Measurements from ENCODE around the gene SGMS2. TPM values are rescaled to one million over a fixed set of nuclear protein-coding genes. Genes with fewer than 3 reads are reported as not detected.

SGMS2 gene
- total RNA-seq, 1 donor from 2014 or later = 0.26 TPM

GRCh38 chr4:107950746-107951540 is 126.2 kb downstream of the SGMS2 start:
- H3K36me3 Mint-ChIP-seq (ENCODE audit: low read depth, unreplicated experiment) = peaks cover 1% of the 10 kb centered on the region
- H3K4me1 Mint-ChIP-seq (ENCODE audit: unreplicated experiment) = no peaks in the 10 kb centered on the region
- TF ChIP-seq, protein P1, sequence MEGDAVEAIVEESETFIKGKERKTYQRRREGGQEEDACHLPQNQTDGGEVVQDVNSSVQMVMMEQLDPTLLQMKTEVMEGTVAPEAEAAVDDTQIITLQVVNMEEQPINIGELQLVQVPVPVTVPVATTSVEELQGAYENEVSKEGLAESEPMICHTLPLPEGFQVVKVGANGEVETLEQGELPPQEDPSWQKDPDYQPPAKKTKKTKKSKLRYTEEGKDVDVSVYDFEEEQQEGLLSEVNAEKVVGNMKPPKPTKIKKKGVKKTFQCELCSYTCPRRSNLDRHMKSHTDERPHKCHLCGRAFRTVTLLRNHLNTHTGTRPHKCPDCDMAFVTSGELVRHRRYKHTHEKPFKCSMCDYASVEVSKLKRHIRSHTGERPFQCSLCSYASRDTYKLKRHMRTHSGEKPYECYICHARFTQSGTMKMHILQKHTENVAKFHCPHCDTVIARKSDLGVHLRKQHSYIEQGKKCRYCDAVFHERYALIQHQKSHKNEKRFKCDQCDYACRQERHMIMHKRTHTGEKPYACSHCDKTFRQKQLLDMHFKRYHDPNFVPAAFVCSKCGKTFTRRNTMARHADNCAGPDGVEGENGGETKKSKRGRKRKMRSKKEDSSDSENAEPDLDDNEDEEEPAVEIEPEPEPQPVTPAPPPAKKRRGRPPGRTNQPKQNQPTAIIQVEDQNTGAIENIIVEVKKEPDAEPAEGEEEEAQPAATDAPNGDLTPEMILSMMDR (IDR thresholded peaks at IDR 0.05; ENCODE audit: unreplicated experiment) = no peak
- H3K9me3 Mint-ChIP-seq (ENCODE audit: unreplicated experiment) = peaks cover under 1% of the 10 kb centered on the region
- no peak overlapping the region for H3K4me3 Mint-ChIP-seq (ENCODE audit: unreplicated experiment)
- no peak overlapping the region for H3K27ac Mint-ChIP-seq (ENCODE audit: unreplicated experiment)
- no peak for DNase-seq (ENCODE audit: low spot score)
- H3K27me3 Mint-ChIP-seq (ENCODE audit: unreplicated experiment) = peaks cover 2% of the 10 kb centered on the region

GRCh38 chr4:107951551-107951950 is 126.8 kb downstream of the SGMS2 start:
- H3K36me3 Mint-ChIP-seq (ENCODE audit: low read depth, unreplicated experiment) = peaks cover 7% of the 10 kb centered on the region
- TF ChIP-seq, protein P1 (IDR thresholded peaks at IDR 0.05; ENCODE audit: unreplicated experiment) = no peak
- H3K27ac Mint-ChIP-seq (ENCODE audit: unreplicated experiment) = no peak overlapping the region
- peaks cover 7% of the 10 kb centered on the region for H3K9me3 Mint-ChIP-seq (ENCODE audit: unreplicated experiment)
- no peak overlapping the region for H3K4me3 Mint-ChIP-seq (ENCODE audit: unreplicated experiment)
- H3K27me3 Mint-ChIP-seq (ENCODE audit: unreplicated experiment) = peaks cover 2% of the 10 kb centered on the region
- H3K4me1 Mint-ChIP-seq (ENCODE audit: unreplicated experiment) = no peaks in the 10 kb centered on the region
- DNase-seq (ENCODE audit: low spot score) = no peak

DNA sequence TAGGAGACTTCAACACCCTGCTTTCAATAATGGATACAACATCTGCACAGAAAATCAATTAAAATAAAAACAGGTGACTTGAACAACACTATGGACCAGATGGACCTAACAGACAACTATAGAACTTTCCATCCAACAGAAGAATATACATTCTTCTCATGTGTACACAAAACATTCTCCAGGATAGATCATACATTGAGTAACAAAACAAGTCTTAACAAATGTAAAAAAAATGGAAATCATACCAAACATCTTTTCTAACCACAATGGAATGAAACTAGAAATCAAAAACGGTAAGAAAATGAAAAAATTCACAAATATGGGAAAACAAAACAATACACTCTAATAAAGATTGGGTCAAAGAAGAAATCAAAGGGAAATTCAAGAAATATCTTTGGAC is 131.3 kb downstream of the SGMS2 start:
- peaks cover 2% of the 10 kb centered on the region for H3K27me3 Mint-ChIP-seq (ENCODE audit: unreplicated experiment)
- TF ChIP-seq, protein P1 (IDR thresholded peaks at IDR 0.05; ENCODE audit: unreplicated experiment) = no peak

More for the DNA sequence above, 131.3 kb downstream of the SGMS2 start:
- H3K9me3 Mint-ChIP-seq (ENCODE audit: unreplicated experiment) = peaks cover 8% of the 10 kb centered on the region
- DNase-seq (ENCODE audit: low spot score) = no peak
- H3K4me1 Mint-ChIP-seq (ENCODE audit: unreplicated experiment) = no peaks in the 10 kb centered on the region
- no peak overlapping the region for H3K27ac Mint-ChIP-seq (ENCODE audit: unreplicated experiment)
- peaks cover 9% of the 10 kb centered on the region for H3K36me3 Mint-ChIP-seq (ENCODE audit: low read depth, unreplicated experiment)
- H3K4me3 Mint-ChIP-seq (ENCODE audit: unreplicated experiment) = no peak overlapping the region

Other genes starting within 250 kb of the SGMS2 start
- 450 TPM for gene PAPSS1, start 104.7 kb upstream of the SGMS2 start, total RNA-seq (ENCODE audit: unreplicated experiment)
- 3.1 TPM for gene CYP2U1, start 106.6 kb downstream of the SGMS2 start, total RNA-seq (ENCODE audit: unreplicated experiment)
- 26.6 TPM for gene HADH, start 165.0 kb downstream of the SGMS2 start, total RNA-seq (ENCODE audit: unreplicated experiment)

Measured in endothelial cell (in vitro differentiated cells).